HG03558 (cell line): ENCODE results near the gene SOX1.

Experiments
- ATAC-seq: cut with Tn5 transposase; IDR thresholded peaks from one replicate; pipeline ENCODE4 v1.9.1; 2021; ENCODE audit warnings: moderate number of reproducible peaks; ENCODE audit not compliant: unreplicated experiment; ENCODE audit errors: extremely low read depth

SOX1 gene

DNA sequence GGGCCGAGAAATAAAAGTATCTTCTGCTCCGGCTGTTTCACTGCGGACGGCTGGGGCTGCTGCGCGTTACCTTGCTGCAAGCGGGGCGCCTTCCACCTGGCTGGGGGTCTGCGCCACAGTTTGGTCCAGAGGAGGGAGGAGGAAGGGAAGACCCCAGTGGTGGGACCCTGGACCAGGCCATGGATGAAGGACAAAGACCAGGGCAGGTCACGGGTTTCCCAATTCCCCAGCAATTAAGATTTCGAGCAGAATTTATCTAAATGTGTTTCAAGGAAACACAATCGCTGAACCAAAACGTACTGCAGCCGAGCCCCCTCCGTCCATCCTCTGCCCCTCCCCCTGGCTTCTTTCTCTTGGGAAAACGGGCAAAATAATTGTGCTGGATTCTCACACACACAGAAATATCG is 2.9 kb downstream of the SOX1 start:
- no peak for ATAC-seq

DNA sequence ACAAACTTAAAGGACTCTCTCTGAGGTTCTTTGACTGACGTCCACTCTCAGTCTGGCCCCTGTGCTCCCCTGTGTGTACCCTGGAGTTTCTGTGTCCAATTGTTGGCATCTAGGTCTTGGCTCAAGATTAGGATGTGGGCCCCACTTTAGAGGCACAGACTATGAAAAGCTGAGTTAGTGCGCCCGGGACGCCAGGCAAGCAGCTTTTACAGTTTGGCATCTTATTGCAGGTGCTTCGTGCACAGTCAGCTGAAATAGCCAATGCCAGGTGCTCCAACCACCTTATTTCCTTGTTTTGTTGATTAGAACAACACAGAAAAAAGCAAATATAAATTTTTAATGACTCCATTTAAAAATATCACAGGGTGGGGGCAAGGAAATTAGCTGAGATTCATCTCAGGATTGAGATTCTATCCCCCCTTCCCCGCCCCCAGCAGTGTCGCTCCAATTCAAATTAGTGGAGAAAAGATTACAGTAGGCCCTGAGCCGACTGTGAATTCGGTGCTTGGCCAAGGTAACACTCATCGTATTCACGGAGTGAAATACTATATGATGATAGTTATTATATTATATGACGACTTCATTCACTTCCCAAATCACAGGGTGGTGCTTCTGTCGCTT is 4.3 kb downstream of the SOX1 start:
- ATAC-seq = no peak

DNA sequence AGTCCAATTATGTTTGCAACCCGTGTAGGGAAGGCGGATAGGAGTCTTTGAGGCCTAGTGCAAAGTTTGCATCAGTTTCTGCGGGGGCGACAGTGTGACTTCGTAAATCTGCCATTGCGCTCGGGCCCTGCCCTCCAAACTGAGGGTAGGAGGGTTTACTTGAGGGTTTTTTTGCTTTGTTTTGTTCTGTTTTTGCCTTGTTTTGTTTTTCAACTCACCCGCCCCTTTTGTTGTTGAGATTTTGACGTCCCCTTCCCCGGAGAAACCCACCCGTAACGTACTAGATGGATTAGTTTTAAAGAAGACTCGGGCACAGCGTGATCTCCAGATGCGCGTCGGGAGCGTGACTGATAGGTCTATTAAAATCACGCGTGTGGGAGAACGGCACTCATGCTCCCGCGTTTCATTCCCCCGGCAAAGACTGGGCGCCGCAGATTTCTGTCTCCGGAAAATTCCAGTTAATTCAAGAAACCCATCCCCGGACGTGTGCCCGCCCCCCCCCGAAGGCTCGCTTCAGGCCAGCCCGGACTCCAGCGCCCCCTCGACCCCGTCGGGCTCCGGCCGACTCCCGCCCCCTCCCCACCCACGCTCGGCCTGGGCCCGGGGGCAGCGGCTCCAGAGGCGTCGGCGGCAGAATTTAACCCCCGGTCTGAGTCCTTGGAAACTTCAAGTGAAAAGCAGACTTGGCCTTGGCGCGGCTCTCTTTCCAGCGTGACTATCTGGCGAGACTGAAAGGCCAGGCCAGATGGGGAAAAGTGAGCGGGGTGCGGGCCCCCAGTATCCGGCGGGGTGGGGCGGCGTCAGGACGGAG is 5.0 kb downstream of the SOX1 start:
- no peak for ATAC-seq

DNA sequence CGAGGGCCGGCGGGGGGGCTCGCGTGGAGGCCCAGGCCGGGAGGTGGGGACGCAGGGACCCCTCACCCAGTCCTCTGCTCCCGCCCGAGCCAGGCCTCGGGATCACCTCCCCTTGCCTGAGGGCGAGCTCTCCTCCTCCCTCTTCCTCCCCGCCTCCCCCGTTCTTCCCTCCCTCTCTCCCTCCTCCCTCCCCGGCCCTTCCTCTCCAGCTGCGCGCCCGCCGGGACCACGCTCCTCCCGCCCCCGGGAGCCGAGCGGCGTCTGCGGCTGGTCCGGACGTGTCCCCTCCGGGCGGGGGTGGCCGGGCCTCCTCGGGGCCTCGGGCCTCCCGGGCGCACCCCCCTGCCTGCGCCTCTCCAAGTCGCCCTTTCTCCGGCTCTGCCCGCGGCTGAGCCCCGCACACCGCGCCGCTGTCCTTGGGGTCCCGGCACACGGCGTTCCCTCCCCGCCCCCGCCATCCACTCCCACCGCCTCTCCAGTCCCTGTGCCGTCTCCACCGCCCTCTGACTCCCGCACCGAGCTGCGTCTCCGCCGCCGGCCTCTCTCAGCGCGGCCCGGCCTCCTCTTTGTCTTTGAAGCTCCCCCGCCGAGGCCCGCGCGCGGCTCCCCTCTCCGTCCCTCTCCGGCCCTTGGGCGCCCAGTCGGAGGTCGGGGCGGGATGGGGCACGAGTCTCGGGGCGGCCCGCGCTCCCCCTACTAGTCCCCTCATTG is 5.7 kb downstream of the SOX1 start:
- no peak for ATAC-seq

DNA sequence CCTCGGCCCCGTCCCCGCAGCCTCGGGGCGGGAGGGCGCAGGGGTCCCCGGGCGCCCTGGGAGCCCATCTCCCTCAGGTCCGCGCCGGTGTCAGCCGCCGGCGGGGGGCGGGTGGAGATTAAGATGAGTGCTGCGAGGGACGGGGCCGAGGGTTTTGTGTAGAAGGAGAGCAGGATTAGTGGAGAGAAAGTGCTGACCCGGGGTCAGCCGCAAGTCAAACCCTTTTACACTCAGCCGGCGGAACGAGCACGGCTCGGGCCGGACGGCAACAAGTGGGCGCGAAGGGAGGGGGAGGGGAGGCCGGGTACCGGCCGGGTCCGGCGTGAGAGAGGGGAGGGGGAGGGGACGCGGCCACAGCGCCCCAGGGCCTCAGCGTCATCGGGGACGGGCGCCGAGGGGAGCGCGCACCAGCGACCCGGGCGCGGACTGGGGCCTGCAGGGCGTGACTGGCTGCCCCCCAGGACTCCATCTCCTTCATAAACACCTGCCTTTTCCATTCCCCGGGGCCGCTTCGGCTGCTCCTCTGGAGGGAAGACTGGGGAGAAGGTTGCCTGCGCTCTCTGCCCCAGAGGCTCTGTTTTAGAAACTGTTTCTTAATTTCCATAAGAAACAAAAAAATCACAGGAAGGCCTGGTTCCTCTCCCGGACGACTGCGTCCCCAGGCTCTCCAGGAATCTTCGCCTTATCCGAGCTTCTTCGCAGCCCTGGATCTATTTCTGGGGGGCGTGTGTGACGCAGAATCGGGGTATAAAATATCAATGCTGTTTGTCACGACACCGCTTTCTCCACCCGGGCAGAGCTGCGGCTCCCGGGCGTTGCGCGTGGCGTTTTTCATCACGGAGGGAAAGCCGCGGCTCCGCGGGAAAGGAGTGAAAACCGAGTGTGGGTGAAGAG is 6.5 kb downstream of the SOX1 start:
- no peak for ATAC-seq

DNA sequence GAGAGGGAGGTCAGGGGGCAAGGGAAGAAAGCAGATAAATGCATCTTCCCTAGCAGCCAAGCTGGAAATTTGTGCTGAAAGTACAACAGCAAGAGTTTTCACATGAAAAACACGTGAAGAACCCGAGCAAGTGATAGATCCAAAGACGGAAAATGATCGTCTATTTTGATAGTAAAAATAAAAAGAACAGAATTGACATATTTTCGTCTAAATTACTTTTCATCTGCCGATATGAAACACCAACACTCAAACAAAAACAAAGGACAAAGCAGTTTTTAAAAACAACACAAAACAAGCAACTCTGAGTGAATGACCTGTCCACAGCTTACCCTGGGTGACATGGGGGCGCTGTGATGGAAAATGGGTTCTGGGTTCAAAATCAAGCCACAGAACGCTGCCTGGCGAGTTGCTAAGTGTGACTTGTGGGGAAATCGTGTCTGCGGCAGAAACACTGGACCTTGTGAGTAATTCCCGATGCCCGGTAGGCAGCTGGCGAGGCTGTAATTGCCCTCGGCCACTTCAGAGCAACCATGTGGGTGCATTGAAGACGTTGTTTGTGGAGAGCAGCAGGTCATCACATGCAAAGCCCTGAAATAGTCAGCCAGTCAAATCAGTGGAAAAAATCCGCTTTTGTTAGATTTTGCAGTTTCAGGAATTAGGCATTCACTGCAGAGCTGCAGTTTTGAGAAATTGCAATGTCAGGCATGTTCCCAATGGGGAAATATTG is 7.4 kb downstream of the SOX1 start:
- ATAC-seq = no peak

DNA sequence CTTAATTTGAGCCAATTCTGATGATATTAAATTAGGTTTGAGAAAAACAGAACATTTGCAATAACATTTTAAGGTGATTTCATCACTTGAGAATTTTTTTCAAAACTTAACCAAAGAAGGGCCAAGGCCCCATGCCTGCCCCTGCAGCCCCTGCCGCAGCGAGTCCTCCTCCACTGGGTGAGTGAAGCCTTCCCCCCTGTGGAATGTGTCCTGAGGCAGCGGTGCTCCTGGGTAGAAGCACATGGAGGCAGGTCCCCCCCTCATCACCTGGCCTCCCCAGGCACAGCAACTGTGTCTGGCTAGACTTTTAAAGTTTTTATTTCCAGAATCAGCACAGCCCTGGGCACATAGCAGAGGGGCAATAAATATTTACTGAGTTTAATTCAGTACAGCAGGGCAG is 10.8 kb downstream of the SOX1 start:
- no peak for ATAC-seq

DNA sequence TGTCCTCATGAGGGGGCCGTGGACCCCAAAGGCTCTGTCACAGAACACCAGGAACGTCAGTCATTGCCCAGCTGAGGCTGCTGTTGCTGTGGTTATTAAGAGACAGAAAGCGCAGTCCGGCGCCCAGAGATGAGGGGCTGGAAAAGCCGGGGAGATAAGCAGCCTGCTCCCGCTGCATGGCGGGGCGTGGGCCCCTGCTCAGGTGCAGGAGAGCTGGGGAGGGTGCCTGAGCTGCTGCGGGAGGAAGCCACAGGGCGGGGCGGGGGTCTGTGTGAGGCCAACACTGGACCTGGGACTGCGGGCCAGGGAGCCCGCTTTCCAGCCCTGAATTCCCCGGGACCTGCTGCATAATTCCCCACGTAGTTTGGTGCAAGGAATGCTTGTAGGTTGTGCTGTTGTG is 11.3 kb downstream of the SOX1 start:
- no peak for ATAC-seq

DNA sequence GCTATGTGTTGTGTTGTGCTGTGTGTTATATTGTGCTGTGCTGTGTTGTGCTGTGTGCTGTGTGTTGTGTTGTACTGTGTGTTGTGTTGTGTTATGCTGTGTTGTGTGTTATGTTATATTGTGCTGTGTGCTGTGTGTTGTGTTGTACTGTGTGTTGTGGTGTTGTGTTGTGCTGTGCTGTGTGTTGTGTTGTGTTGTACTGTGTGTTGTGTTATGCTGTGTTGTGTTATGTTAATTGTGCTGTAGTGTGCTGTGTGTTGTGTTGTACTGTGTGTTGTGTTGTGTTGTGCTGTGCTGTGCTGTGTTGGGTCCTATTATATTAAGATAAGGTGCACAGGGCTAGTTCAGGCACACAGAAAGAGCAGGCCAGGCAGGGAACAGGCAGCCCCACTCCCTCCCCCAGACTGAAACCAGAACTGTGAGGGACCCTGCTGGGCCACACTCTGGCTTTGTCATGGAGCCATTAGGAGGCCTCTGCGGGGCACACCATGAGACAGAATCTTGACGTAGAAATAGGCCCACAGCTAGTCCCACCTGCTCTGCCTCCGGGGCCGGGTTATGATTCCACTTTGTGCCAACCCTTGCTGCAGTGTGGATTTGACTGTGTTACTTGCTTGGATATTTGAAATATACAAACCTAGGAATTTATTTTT is 12.1 kb downstream of the SOX1 start:
- no peak for ATAC-seq

DNA sequence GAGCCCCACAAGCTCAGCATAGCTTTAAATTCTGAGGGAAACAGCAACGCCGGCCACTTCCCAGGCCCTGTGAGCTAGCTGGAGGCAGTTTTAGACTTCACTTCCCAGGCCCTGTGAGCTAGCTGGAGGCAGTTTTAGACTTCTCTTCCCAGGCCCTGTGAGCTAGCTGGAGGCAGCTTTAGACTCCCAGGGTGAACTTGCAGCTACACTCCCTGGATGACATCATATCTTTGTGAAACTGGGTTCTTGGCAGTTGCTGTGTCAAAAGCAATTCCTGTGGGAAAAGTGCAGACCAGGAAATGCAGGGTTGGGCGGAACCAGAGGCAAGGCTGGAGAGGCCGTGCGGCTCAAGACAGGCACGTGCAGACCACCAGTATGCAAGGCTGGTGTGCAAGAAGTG is 12.7 kb downstream of the SOX1 start:
- no peak for ATAC-seq

DNA sequence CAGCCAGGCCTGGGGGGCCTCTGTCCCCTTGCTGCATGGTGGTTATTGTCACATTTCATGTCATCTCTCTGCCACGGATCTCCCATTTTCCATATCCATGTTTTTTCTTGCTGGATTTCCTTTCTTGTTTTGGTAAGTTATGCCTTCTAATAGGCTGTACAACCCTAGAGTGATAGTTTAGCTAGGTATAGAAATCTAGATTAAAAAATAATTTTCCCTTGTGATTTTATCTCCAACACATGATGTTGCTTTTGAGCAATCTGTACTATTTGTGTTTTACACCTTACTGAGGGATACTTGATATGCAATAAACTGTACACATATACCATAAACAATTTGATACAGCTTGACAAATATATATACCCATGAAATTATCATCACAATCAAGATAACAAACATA is 17.0 kb downstream of the SOX1 start:
- ATAC-seq = no peak

DNA sequence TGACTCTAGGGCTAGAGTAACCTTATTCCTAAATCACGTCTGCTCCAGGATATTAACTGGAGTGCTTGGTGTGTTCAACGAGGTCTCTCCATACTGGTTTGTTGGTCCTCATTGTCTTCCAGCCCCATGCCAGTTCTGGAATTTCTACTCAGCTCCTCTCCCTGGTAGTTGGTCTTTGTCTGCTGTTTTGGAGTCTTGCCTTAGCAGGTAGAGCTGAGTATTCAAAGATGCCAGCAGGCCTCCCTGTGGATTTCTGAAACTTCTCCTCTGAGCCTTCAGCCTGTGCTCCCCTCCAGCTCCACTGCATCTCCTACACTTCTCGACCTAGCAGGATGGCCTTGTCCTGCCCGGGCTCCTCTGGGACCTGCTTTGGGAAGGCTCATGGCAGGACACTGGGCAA is 25.5 kb downstream of the SOX1 start:
- no peak for ATAC-seq

DNA sequence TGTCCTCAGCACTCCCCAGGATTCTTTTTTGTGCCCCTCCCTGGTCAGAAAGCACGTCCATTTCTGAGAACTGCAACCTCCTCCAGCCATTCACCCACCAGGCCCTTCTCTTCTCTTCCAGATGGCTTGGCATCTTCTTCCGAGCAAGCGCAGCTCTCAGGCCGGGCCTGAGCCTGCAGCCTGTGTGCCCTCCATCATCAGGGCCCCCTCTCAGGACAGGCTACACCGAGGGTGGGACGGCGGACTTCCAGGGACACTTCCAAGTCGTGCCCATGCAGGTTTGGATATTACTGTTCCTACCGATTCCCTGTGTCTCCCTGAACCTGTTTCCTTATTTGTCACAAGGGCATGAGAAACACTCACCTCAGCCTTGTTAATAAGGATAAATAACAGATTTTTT is 28.4 kb downstream of the SOX1 start:
- ATAC-seq = no peak

DNA sequence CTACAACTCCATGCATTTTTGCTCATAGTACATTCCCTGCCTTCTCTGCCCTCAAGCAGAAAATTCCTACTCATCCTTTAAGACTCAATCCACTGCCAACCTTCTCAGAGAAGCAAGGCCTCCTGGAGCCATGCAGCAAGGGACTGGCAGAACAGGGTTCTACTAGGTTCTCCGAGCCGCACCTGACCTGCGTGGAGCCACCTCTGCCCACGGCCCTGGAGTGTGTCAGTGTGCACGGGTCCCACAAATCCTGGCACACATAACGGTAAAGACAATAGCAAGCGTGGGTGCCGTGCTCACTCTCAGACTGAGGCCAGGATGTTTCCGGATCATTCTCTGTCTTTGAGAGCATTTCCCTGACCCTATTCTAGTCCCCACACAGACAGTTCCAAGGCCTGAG is 30.0 kb downstream of the SOX1 start:
- ATAC-seq = no peak

DNA sequence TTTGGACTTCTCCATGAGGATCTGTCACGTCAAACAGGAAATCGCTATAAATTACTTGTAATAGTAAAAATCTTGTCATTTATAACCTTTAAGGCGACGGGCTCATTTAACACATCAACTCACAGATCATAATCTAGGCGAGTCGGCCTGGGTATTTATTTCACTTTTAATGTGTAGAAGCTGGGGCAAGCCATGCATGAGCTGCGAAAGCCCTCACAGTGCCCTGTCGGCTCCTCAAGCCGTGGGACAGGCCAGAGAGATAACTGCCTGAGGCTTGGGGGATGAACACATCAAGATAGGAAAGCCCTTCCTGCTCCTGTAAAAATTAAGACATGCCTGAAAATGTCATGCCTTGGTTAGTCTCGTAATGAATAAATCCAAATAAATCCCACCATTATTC is 30.8 kb downstream of the SOX1 start:
- no peak for ATAC-seq

DNA sequence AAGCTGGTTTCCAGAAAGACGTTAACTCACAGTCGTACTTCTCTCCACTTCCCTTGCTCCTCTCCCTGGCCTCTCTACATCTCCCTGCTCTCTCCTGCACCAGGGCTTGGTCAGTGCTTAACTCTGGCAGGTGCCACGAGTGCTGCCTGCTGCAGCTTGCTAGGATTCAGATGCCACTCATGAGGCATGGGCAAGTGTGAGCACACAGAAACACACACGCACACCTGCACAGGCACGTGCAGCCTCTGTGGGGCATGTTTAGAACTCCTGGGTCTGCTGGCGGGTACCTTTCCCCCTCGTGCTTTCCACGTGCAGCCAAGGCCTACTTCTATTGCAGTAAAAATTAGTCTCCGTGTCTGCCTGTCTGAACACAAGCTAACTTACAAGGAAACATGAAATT is 31.8 kb downstream of the SOX1 start:
- no peak for ATAC-seq

DNA sequence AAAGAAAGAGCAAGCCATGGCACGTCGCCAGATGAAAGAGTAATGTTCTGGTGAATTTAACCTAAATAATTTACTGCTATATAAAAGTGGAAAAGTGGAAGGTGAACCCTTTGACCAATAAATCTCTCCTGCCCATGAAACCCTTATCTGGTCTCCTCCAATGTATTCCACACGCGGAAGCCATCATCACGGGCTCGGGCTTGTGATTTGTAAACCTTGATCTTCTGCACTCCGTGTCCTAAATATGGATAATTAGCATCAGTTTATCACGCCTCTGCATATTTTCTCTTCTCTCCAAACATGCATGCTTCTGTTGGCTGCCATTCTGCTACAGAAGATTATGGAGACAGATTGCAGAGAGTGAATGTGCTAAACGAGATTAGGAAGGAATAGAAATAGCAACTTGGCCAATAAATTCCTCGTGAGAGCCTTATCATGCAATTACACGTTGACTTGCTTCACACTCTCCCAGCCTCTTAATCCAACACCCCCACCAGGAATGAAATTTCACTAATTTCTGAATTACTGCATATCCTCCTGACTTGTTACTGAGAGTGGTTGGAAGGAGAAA is 34.5 kb downstream of the SOX1 start:
- no peak for ATAC-seq

DNA sequence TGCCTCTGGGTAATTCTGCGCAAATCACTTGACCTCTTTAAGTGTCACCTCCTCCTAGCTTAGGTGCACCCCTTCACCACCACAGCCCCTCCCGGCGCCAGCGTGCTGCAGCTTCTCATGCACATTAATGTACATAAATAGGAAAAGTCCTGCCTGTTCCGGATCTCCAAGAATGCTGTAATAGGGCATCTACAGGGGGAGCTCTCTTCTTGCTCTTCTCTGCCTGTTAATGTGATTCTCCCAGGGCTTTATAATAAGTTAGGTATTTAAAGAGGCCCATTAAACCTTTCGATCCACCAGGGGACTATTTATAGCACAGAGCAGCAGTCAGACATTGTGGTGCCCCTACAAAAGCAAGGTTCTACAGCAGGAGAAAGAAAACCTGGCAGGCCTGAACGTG is 35.3 kb downstream of the SOX1 start:
- ATAC-seq = no peak

DNA sequence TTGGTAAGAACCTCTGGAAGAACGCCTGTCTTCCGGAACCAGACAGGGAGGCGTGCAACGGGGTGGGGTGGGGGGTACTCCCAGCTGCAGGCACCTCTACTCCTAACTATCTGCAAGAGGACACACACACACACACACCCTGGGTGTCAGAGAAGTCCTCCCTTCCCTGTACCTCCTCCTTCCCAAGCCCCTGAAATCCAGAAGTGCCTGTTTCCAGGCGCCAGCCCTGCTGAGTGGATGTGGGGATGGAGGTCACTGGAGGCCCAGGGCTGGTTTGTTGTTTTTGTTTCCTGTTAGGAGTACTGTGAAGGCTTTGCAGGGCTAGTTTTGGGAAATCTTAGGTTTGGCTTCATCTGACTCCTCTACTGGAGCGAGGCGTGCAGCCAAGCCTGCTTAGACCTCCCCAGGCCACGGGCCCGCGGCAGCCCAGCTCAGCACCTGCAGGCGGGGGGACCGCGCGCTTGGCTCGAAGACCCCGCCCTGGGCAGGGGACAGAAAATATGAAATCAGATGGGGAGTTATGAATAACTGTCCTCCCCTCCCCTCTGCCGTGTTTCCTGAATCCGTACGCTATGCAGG is 36.4 kb downstream of the SOX1 start:
- ATAC-seq = no peak
